Activated CD8-positive, alpha-beta memory T cell treated with anti-CD3 and anti-CD28 coated beads for 48 hours (primary cell): ENCODE results near the gene ARSA.
"Not testable (repeated sequence)": the region's sequence is repeated elsewhere in the genome, so short reads cannot be mapped to it uniquely, and the experiment has no call there.

Experiments
- DNase-seq, 3 experiments: peaks; one replicate each; pipeline ENCODE4 v3.0.0-alpha.2; 2020; ENCODE audit warnings: low read depth in 2 of 3, low spot score in 2 of 3

Gene ARSA

GRCh38 chr22:50656122-50657070 is 28.4 kb upstream of the ARSA start:
- no peak for DNase-seq

DNA sequence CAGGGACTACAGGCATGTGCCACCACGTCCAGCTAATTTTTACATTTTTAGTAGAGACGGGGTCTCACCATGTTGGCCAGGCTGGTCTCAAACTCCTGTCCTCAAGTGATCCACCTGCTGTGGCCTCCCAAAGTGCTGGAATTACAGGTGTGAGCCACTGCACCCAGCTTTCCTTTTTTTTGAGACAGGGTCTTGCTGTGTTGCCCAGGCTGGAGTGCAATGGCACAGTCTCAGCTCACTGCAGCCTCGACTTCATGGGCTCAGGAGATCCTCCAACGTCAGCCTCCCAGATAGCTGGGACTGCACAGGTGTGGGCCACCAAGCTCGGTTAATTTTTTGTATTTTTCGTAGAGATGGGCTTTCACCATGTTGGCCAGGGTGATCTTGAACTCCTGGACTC is 26.7 kb upstream of the ARSA start:
- not testable (repeated sequence) for DNase-seq

DNA sequence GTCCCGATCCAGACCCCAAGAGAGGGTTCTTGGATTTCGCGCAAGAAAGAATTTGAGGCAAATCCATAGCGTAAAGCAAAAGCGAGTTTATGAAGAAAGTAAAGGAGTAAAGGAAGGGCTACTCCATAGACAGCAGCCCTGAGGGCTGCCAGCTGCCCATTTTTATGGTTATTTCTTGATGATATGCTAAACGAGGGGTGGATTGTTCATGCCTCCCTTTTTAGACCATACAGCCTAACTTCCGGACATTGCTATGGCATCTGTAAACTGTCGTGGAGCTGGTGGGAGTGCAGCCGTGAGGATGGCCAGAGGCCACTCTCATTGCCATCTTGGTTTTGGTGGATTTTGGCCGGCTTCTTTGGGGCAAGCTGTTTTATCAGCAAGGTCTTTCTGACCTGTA is 25.3 kb upstream of the ARSA start:
- DNase-seq = no peak

DNA sequence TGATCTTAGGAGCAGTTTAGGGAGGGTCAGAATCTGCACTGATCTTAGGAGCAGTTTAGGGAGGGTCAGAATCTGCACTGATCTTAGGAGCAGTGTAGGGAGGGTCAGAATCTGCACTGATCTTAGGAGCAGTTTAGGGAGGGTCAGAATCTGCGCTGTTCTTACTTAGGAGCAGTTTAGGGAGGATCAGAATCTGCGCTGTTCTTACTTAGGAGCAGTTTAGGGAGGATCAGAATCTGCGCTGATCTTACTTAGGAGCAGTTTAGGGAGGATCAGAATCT is 15.8 kb upstream of the ARSA start:
- not testable (repeated sequence) for DNase-seq

DNA sequence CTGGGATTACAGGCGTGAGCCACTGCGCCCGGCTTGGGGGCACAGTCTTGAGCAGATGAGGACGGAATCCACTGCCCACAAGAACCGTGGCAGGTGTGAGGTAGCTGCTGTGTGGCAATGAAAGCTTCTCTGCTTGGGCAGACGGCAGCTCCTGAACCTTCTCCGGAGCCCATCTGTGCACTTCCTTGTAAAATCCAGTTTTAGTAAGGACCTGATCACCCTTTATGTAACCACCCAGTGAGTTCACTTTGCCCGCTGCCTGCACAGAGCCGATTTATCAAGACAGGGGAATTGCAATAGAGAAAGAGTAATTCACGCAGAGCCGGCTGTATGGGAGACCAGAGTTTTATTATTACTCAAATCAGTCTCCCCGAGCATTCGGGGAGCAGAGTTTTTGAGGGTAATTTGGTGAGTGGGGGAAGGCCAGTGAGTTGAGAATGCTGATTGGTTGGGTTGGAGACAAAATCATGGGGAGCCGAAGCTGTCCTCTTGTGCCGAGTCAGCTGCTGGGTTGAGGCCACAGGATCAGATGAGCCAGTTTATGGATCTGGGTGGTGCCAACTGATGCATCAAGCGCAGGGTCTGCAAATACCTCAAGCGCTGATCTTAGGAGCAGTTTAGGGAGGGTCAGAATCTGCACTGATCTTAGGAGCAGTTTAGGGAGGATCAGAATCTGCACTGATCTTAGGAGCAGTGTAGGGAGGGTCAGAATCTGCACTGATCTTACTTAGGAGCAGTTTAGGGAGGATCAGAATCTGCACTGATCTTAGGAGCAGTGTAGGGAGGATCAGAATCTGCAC is 15.3 kb upstream of the ARSA start:
- DNase-seq = not testable (repeated sequence)

GRCh38 chr22:50641696-50642607 is 14.0 kb upstream of the ARSA start:
- DNase-seq = no peak

DNA sequence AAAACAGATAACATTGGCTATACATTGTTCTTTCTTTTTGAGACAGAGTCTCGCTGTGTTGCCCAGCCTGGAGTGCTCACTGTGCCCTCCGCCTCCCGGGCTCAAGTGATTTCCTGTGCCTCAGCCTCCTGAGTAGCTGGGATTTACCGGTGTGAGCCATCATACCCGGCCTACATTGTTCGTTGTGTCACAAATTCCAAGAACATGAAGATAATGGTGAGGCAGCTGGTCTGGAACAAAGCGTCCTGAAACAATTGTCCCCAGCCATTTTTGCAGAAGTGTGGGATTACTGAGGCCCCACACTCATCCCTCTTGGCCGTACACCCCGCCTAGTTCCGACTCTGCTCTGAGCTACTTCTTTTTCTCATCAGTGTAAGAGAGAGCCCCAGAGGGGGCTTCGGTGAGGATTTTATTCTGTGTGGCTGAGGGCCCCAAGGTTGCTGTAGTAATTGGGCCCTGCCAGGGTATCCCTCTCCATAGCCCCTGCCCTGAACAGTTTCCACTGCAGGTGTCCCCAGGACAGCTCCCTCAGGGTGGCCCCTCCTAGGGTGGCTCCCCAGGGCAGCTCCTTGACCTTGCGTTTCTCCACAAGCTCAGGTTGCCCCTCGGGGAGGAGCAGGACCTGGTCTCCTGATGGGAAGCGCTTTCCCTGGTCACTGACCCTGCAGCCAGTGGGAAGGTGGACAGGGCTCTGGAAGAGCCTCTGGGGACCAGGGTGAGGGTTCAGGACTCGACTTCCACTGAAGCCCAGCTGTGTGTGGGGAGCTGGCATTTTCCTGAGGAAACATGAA is 13.1 kb upstream of the ARSA start:
- DNase-seq = no peak

GRCh38 chr22:50640296-50640695 is 12.3 kb upstream of the ARSA start:
- DNase-seq = not testable (repeated sequence)

- DNase-seq = no peak
These were observed 7.6 kb upstream of the ARSA start for GRCh38 chr22:50635591-50635990.

DNA sequence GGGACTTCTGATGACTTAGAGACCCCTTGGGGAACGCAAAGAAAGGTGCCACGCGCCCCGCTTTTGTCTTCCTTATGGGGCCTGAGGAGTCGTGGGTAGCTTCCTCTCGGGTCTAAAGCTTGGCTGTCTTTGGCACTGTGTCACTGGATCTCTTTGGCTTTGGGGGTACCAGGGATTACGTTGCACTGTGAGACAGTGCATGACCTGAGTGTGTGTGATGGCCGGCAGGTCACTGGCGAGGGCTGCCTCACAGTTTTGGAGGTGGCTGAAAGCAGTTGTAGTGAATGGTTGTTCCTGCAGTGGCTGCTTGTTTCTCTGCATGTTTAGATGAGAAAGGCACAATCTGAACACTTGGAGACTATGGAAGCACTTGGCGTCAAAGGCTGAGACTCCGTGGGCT is 5.8 kb upstream of the ARSA start:
- no peak for DNase-seq

DNA sequence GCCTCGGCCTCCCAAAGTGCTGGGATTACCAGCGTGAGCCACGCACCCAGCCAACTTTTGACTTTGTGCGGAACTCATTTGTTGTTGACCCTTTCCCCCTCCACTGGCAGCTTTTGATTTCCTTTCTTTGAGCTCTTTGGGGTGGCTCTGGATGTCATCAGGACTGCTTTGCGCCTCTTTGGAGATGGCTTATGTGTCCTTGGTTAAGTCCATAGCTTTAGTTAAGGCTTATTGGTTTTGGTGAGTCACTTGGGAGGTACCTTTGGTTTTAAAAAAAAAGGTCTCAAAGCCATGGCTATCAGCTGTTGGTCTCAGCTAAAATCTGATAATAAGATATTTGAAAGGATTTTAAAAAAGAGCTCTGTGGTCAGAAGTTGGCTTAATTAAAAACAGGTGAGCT is 5.1 kb upstream of the ARSA start:
- DNase-seq = no peak

DNA sequence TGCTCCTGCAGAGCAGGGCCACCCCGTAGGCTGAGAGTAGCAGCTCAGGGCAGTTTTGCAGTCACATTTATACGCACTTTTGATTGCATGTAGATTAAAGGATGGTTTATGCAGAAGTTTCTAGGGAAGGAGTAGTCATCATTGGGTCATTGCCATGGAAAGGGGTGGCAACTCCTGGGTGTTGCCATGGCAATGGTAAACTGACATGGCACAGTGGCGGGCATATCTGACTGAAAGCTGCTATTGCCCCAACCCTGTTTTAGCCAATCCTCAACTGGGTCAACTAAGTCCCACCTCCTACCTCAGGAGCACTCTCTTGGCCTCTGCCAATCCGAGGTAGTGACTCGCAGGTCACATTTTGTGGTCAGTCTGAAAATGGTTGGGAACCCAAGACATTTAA is 2.4 kb upstream of the ARSA start:
- no peak for DNase-seq

GRCh38 chr22:50628543-50629134 is 687 bp upstream of the ARSA start:
- DNase-seq = no peak

GRCh38 chr22:50626850-50627641 is 906 bp downstream of the ARSA start:
- DNase-seq = no peak

DNA sequence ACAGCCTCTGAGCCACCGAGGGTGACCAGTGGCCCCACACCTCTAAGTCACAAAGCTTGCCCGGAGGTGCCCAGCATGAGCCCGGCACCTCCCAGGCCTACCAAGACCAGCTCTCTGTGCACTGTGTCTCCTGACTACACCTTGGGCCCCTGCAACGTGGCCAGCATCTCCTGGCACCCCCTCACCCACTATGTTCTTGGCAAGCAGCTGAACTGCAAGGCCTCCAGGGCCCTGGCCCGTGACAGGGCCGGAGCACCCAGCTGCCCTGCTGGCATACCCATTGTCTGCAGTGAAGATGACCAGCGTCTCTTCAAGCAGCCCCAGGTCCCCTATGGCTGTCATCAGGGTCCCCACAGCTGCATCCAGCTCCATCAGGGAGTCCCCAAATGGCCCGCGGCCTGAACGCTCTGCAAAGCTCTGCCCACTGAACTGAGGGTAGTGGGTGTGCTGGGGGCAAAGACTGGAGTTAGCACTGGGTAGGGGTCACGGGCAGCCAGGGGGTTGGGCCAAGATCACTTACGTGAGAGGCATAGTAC is 1.6 kb downstream of the ARSA start:
- no peak for DNase-seq

GRCh38 chr22:50625568-50626313 is 2.2 kb downstream of the ARSA start:
- DNase-seq = no peak

DNA sequence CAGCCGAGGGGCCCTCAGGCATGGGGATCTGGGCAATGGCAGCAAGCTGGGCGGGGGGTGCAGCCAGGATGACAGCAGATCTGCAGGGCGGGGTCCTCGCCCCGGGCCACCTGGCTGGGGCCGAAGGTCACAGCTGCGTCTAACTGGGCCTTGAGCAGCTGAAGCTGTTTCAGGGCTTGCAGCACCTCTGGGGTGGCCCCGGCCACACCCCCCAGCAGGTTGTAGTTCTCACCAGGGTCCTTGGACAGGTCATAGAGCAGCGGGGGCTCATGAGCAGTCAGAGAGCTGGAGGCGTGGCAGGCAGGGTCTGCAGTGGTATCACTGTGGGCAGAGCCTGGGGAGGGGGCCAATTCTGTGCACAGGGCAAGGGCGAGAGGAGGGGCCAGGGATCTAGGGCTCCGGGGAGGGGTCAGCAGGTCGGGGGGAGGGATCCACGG is 2.8 kb downstream of the ARSA start:
- no peak for DNase-seq

DNA sequence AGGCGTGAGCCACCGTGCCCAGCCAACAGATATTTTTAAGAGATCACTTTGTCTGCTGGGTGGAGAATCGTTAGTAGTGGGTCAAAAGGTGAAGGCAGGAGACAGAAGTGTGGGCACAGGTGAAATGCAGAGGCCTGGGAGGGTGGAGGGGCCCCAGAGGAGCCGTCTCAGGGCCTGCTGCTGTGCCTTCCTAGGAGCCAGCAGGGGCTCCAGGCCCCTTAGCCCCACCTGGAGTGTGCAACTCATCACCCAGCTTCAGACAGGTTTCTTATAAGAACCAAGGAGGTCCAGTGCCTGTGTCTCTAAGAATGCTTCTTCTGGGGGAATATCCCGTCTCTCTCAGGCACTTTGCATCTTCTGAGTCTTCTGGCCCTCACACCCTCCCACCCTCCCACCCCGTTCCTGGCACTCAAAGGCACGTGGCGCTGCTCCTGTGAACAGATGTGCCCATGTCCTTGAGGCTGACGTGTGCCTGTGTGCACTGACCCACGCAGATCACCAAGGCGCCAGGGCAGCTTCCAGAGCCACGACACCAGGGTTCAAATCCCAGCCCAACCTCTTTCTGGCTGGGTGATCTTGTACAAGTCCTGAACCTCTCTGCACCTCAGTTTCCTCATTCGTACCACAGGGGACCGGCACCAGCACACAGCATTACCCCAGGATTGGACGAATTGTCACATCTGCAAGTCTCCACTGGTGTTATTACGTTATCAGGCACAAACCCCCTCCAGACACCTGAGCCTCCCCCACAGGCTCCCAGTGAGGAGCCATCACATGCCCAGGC is 3.4 kb downstream of the ARSA start:
- DNase-seq = no peak
